ENCODE results near the gene LRMDA.

Gene LRMDA

GRCh38 chr10:76436401-76436811 is 1005.0 kb downstream of the LRMDA start:
- Histone ChIP-seq H3K79me2 (ENCODE audit: insufficient read depth, low read depth) (no peaks in the 10 kb centered on the region), H3K36me3 (ENCODE audit: insufficient read depth) (no peaks in the 10 kb centered on the region), H3K4me3 (IDR thresholded peaks at IDR 0.05; ENCODE audit: insufficient read depth, low read depth, low read length) (no peak overlapping the region), H3K4me1 (ENCODE audit: low read depth, poor library complexity, severe bottlenecking) (no peaks in the 10 kb centered on the region), H3K9ac (no peak overlapping the region), H2AFZ (ENCODE audit: low read depth) (no peak overlapping the region), H3K27ac (no peak overlapping the region), H3K4me2 (no peak overlapping the region), H4K20me1 (ENCODE audit: insufficient read depth) (no peaks in the 10 kb centered on the region), H3K27me3 (ENCODE audit: insufficient read depth, low read depth) (no peaks in the 10 kb centered on the region)
- TF ChIP-seq CTCF (conservative IDR thresholded peaks at IDR 0.05; ENCODE audit: low read depth, low read length): no peak

- H4K20me1 ChIP-seq (ENCODE audit: insufficient read depth): no peaks in the 10 kb centered on the region
- H3K4me3 ChIP-seq (IDR thresholded peaks at IDR 0.05; ENCODE audit: insufficient read depth, low read depth, low read length): no peak overlapping the region
- no peaks in the 10 kb centered on the region for H3K4me1 ChIP-seq (ENCODE audit: low read depth, poor library complexity, severe bottlenecking)
- no peak overlapping the region for H3K27ac ChIP-seq
- no peaks in the 10 kb centered on the region for H3K36me3 ChIP-seq (ENCODE audit: insufficient read depth)
- no peak overlapping the region for H2AFZ ChIP-seq (ENCODE audit: low read depth)
- H3K27me3 ChIP-seq (ENCODE audit: insufficient read depth, low read depth): no peaks in the 10 kb centered on the region
- H3K79me2 ChIP-seq (ENCODE audit: insufficient read depth, low read depth): no peaks in the 10 kb centered on the region
- no peak overlapping the region for H3K9ac ChIP-seq
- no peak for TF ChIP-seq CTCF (conservative IDR thresholded peaks at IDR 0.05; ENCODE audit: low read depth, low read length)
- no peak overlapping the region for H3K4me2 ChIP-seq
Measured at GRCh38 chr10:76436981-76437380, 1005.6 kb downstream of the LRMDA start.

- no peak overlapping the region for H3K27ac ChIP-seq
- H3K36me3 ChIP-seq (ENCODE audit: insufficient read depth): no peaks in the 10 kb centered on the region
- H3K79me2 ChIP-seq (ENCODE audit: insufficient read depth, low read depth): no peaks in the 10 kb centered on the region
Measured at GRCh38 chr10:76440426-76440825, 1009.0 kb downstream of the LRMDA start.

GRCh38 chr10:76442113-76442512 is 1010.7 kb downstream of the LRMDA start:
- Histone ChIP-seq H3K9ac (no peak overlapping the region), H2AFZ (ENCODE audit: low read depth) (no peak overlapping the region), H3K4me1 (ENCODE audit: low read depth, poor library complexity, severe bottlenecking) (no peaks in the 10 kb centered on the region), H3K4me2 (no peak overlapping the region), H3K4me3 (IDR thresholded peaks at IDR 0.05; ENCODE audit: insufficient read depth, low read depth, low read length) (no peak overlapping the region), H4K20me1 (ENCODE audit: insufficient read depth) (no peaks in the 10 kb centered on the region), H3K79me2 (ENCODE audit: insufficient read depth, low read depth) (no peaks in the 10 kb centered on the region), H3K36me3 (ENCODE audit: insufficient read depth) (no peaks in the 10 kb centered on the region), H3K27ac (no peak overlapping the region), H3K27me3 (ENCODE audit: insufficient read depth, low read depth) (no peaks in the 10 kb centered on the region)
- no peak for TF ChIP-seq CTCF (conservative IDR thresholded peaks at IDR 0.05; ENCODE audit: low read depth, low read length)

More at GRCh38 chr10:76440426-76440825, 1009.0 kb downstream of the LRMDA start:
- no peak overlapping the region for H3K4me2 ChIP-seq
- H2AFZ ChIP-seq (ENCODE audit: low read depth): no peak overlapping the region
- no peaks in the 10 kb centered on the region for H3K4me1 ChIP-seq (ENCODE audit: low read depth, poor library complexity, severe bottlenecking)
- H3K4me3 ChIP-seq (IDR thresholded peaks at IDR 0.05; ENCODE audit: insufficient read depth, low read depth, low read length): no peak overlapping the region
- TF ChIP-seq CTCF (conservative IDR thresholded peaks at IDR 0.05; ENCODE audit: low read depth, low read length): no peak
- H4K20me1 ChIP-seq (ENCODE audit: insufficient read depth): no peaks in the 10 kb centered on the region
- no peaks in the 10 kb centered on the region for H3K27me3 ChIP-seq (ENCODE audit: insufficient read depth, low read depth)
- no peak overlapping the region for H3K9ac ChIP-seq
